T-helper 2 cell treated with Interferon-gamma antibody and Interleukin-4, amounts not matched to agents 100 ng/mL and 5 ng/mL, for 36 hours (primary cell): ENCODE results near the gene MXRA5. TPM values are rescaled to one million over a fixed set of nuclear protein-coding genes. Genes with fewer than 3 reads are reported as not detected.
"Not testable (repeated sequence)": the region's sequence is repeated elsewhere in the genome, so short reads cannot be mapped to it uniquely, and the experiment has no call there.

ENCODE experiments used
- intact Hi-C: fragments of 100-400 bp; cut with micrococcal nuclease; formaldehyde crosslinking; loops from one replicate; pipeline ENCODE4 v1.15.1; 2023
- total RNA-seq: library from RNA; stranded (reverse); gene quantifications from 2 replicates; pipeline ENCODE4 v1.2.3, GENCODE V29; 2022

Gene MXRA5
- total RNA-seq, 1 donor from 2014 or later = not detected

- intact Hi-C loops = no loop called here
Measured at GRCh38 chrX:3326681-3327080, 19.8 kb downstream of the MXRA5 start.

GRCh38 chrX:3320471-3321046 lies 25.9 kb downstream of the MXRA5 start:
- intact Hi-C loops = no loop called here

GRCh38 chrX:3317191-3317718 lies 29.2 kb downstream of the MXRA5 start:
- intact Hi-C loops = no loop called here

GRCh38 chrX:3312109-3312508 lies 34.3 kb downstream of the MXRA5 start:
- intact Hi-C loops = no loop called here

GRCh38 chrX:3307881-3308280 lies 38.6 kb downstream of the MXRA5 start:
- intact Hi-C loops = no loop called here

GRCh38 chrX:3299636-3300035 lies 46.8 kb downstream of the MXRA5 start:
- intact Hi-C loops = no loop called here

- intact Hi-C loops = no loop called here
Measured at GRCh38 chrX:3295731-3296130, 50.7 kb downstream of the MXRA5 start.

- intact Hi-C loops = no loop called here
Measured at GRCh38 chrX:3293251-3293650, 53.2 kb downstream of the MXRA5 start.

GRCh38 chrX:3290561-3290960 lies 55.9 kb downstream of the MXRA5 start:
- intact Hi-C loops = no loop called here

- intact Hi-C loops = no loop called here
Measured at GRCh38 chrX:3286196-3286945, 60.1 kb downstream of the MXRA5 start.

GRCh38 chrX:3280706-3281105 lies 65.7 kb downstream of the MXRA5 start:
- intact Hi-C loops = no loop called here

- intact Hi-C loops = not testable (repeated sequence)
Measured at GRCh38 chrX:3273668-3274067, 72.8 kb downstream of the MXRA5 start.

- intact Hi-C loops = no loop called here
Measured at GRCh38 chrX:3271834-3272186, 74.6 kb downstream of the MXRA5 start.

GRCh38 chrX:3271183-3271833 lies 75.1 kb downstream of the MXRA5 start:
- intact Hi-C loops = no loop called here

GRCh38 chrX:3268829-3269228 lies 77.6 kb downstream of the MXRA5 start:
- intact Hi-C loops = no loop called here

- intact Hi-C loops = no loop called here
Measured at GRCh38 chrX:3263681-3264126, 82.7 kb downstream of the MXRA5 start.

- intact Hi-C loops = no loop called here
Measured at GRCh38 chrX:3262901-3263300, 83.6 kb downstream of the MXRA5 start.
